Measurements from ENCODE around the gene SLC35E3.

The SLC35E3 gene

DNA sequence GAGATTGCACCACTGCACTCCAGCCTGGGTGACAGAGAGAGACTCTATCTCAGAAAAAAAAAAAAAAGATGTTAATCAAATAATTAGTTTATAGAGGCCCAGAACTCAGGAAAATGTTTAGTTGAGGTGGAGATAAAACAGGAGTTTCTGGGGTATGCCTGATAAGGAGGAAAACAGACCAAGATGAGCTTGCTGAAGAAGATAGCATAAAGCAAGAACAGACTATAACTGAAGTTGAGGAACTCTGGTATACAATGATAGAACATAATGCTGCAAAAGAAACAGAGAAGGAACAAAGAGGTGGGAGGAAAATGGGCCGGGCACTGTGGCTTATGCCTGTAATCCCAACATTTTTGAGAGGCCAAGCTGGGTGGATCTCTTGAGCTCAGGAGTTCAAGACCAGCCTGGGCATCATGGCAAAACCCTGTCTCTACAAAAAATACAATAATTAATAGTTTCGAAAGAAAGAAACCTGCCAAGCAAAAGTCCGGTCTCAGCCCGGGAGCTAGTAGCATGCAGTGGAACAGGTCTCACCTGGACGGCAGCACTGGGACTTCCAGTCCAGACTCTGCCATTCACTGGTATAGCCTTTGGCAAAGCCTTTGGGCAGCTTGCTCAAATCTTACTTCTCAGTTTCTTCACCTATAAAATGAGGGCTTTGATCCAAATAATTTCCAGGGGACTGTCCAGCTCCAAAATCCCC, 25.4 kb downstream of the SLC35E3 start:
- no peak for DNase-seq (ENCODE audit: low read depth)

DNA sequence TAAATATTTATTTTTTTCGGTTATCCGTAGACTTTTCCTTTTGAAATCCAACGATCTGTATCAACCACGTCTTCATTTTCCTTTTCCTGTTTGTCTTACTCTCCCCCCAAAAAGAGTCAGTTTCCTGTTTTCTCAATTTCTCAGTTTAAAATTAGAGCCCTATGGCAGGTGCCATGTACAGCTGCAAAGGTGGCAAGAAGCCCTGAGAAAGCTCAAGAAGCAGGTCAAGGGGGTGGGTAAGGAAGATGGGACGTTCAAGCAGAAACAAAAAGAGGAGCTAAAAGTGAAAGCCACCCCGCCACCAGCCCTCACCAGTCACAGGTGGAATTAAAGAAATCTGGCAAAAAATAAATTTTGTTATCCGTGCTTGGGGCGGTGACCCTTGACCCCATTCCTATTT, 26.7 kb downstream of the SLC35E3 start:
- DNase-seq (ENCODE audit: low read depth) = no peak

DNA sequence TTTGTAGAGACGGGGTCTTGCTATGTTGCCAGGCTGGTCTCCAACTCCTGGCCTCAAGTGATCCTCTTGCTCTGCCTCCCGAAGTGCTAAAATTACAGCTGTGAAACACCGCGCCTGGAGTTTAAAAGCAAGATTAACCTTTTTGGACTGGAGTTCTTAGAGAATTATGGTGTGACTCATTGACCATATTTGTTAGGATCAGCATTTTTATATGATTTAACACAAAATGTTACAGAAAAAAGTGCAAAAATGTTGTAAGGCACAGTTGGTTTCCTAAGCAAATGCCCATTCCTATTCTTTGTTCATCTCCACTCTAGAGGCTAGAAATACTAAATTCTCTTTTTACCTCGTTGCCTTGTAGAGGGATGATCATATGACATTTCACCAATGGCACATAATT, 27.6 kb downstream of the SLC35E3 start:
- DNase-seq (ENCODE audit: low read depth) = no peak

DNA sequence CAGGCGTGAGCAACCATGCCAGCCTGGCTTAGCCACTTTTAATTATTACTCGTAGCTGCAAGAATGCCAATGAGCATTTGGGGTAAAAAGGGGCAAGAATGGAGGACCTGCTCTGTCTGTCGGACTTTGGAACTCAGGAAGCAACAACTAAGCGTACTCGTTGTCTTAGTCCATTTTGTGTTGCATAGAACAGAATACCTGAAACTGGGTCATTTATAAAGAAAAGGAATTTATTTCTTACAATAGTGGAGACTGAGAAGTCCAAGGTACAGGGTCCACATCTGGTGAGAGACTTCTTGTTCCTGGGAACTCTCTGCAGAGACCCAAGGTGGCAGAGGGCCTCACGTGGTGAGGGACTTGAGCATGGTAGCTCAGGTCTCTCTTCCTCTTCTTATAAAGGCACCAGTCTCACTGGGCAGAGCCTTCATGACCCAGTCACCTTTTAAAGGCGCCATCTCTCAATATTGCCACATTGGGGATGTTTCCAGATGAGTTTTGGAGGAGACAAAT, 29.2 kb downstream of the SLC35E3 start:
- DNase-seq (ENCODE audit: low read depth) = no peak

DNA sequence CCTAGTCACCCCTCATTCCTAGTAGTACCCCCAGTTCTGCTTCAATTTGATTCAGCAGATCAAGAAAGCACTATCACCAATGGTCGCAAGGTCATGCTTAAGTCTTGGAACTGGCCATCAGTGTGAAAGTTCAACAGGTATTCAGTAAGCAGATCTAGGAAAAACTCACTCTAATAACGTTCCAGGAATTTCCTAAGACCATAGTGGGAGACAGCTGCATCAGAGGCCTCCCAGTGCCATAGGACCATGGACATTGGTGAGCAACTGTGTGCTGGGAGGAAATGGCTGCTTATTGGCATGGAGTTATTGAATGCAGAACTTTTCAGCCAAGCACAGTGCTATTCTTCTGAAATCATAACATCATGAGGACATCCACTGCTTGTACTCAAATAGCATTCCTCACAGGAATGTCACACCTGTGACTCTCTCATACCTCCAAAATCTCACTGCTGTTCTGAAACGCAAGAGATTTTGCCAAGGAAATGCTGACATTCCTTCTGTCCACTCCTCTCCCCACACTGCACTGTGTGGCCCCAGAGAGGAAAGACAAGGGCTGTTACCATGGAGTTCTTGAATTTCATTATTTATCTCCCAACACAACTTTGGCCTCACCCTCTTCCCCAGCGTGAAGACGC, 31.1 kb downstream of the SLC35E3 start:
- no peak for DNase-seq (ENCODE audit: low read depth)

DNA sequence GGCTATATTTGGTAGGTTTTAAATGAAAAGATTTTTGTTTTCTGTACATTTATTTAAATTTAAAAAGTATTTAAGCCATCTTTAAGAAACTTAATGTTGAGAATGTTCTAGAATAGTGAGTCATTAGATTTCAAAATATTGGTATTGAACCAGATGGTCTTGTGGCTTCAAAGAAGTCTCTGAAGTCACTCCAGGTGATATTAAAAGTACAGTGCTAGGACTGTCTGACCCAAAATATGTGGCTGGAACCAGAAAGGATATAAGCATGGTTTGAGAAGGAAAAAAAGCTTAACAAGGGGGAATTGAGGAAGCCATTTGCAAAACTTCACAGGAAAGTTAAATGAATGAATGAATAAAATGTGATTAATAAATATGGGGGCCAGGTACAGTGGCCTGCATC, 33.3 kb downstream of the SLC35E3 start:
- DNase-seq (ENCODE audit: low read depth) = no peak

DNA sequence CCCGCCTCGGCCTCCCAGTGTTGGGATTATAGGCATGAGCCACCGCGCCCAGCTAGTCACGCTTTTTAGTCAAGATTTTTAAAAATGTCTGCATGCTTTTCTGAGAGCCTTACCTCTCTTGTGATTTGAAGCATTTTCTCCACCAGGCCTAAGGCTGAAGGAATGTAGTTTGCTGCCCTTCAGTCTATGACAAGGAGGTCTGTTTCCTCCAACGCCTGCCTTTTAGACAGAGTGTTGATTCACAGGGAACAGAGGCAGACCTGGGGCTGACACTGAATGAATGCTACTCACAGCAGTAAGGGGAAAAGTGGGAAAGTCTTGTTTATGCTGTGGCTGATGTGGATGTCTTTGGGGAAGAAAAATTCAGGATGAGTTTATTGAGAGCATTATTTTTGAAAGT, 34.8 kb downstream of the SLC35E3 start:
- no peak for DNase-seq (ENCODE audit: low read depth)

DNA sequence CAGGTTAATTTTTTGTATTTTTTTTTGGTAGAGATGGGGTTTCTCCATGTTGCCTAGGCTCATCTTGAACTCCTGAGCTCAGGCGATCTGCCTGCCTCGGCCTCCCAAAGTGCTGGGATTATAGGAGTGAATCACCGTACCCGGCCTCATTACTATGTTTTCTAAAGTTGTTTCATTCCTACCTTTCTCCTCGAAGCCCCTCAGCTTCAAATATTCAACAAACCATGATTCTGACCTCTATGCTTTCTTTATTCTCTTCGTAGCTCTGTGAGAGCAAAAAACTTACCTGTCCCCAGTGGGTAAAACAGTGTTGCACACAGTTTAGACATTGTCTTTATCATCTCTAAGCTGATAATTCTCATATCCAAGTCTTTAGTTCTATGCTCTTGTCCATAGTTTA, 35.8 kb downstream of the SLC35E3 start:
- no peak for DNase-seq (ENCODE audit: low read depth)

DNA sequence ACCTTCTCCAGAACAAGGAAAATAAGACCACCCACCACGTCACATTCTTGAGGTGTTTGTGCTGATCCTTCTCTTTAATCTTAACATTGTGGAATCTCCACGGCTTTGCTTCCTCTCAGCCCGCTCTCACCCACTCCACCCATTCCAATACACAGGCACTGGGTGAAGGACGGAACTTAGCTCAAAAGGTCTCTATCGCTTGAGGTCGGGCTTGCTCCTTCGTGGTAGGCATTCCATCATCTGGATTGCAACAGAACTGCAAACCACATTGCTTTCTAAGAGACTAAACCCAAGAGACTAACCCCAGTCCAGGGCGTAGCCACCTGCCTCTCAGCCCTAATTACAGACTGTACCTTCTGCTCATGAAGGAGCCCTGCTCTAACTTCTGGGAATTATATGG, 38.0 kb downstream of the SLC35E3 start:
- DNase-seq (ENCODE audit: low read depth) = no peak

DNA sequence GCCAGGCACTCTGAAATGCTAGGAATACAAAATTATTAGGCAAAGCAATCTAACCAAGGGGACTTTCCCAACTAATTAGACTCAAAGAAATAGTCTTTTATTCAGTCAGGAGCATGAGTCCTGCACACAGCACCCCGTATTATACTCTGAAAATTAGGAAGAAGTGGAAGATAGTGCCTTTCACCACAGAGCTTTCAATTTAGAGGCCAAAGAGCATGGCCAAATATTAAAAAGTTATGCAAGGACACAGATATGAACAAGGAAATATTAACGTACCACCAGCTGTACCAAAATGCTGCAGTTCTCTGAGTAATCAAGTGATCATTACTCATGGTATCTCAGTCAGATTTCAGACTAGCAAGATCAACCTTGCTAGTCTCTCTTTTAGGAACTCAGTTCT, 39.4 kb downstream of the SLC35E3 start:
- DNase-seq (ENCODE audit: low read depth) = no peak

DNA sequence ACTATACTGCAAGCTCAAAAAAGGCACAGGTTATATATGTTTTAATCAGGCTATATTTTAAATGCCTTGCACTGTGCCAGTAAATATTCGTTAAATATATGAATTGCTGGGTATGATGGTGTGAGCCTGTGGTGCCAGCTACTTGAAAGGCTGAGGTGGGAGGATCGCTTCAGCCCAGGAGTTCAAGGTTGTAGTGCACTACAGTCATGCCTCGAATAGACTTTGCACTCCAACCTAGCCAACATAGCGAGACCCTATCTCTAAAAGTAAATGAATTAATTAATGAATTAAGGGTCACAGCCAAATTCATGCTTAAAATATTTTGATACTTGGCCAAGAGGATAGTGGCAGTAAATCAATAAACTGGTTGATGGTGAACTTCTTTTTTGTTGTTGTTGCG, 39.8 kb downstream of the SLC35E3 start:
- DNase-seq (ENCODE audit: low read depth) = no peak

DNA sequence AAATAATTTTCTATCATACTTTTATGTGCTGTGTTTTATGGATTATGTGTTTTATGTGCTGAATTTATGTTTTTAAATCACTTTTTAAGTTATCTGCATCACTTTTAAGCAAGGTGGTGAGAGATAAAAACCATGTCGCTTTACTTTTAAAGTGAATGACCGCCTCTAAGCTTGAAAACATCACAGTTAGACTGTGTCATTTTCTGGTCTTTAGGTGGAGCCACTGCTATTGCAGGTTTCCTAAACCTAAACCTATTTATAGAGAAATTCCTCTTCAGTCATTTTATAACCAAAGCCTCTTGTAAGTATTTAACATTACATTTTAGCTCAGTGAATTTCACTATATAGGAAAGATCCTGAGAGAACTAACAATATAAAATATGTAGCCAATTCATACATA, 41.0 kb downstream of the SLC35E3 start:
- no peak for DNase-seq (ENCODE audit: low read depth)

DNA sequence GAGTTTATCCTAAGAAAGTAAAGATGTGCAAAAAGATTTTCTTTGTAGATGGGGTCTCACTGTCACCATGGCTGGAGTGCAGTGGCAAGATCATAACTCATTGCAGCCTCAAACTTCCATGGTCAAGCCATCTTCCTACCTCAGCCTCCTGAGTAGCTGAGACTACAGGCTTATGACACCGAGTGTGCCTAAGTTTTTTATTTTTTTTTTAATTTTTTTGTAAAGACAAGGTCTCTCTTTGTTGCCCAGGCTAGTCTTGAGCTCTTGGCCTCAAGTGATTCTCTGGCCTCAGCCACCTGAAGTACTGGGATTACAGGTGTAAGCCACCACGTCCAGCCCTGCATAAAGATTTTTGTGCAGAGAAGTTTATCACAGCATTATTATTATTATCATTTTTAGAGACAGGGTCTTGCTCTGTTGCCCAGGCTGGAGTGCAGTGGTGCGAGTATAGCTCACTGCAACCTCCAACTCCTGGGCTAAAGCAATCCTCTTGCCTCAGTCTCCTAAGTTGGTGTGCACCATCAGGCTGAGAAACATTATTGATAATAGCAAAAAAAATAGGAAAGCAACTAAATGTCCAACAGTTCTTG, 42.7 kb downstream of the SLC35E3 start:
- DNase-seq (ENCODE audit: low read depth) = no peak

DNA sequence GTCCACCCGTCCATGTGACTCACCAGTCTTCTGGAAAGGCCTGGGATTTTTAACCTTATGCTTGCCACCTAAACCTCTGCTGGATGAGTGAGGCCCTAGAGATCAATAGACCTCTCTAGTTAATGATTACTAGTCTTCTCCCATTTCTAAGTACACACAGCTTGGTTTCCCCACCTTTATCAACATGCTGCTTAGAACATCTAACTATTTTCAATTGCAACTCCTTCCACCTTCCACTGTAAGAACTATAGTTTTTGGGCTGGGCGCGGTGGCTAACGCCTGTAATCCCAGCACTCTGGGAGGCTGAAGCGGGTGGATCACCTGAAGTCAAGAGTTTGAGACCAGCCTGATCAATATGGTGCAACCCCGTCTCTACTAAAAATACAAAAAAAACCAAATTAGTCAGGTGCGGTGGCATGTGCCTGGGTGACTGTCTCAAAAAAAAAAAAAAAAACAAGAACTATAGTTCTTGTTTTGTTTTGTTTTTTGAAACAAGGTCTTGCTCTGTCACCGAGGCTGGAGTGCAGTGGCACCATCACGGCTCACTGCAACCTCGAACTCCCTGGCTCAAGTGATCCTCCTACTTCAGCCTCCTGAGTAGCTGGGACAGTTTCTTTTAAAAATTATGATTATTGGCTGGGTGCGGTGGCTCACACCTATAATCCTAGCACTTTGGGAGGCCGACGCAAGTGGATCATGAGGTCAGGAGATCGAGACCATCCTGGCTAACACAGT, 43.3 kb downstream of the SLC35E3 start:
- no peak for DNase-seq (ENCODE audit: low read depth)

DNA sequence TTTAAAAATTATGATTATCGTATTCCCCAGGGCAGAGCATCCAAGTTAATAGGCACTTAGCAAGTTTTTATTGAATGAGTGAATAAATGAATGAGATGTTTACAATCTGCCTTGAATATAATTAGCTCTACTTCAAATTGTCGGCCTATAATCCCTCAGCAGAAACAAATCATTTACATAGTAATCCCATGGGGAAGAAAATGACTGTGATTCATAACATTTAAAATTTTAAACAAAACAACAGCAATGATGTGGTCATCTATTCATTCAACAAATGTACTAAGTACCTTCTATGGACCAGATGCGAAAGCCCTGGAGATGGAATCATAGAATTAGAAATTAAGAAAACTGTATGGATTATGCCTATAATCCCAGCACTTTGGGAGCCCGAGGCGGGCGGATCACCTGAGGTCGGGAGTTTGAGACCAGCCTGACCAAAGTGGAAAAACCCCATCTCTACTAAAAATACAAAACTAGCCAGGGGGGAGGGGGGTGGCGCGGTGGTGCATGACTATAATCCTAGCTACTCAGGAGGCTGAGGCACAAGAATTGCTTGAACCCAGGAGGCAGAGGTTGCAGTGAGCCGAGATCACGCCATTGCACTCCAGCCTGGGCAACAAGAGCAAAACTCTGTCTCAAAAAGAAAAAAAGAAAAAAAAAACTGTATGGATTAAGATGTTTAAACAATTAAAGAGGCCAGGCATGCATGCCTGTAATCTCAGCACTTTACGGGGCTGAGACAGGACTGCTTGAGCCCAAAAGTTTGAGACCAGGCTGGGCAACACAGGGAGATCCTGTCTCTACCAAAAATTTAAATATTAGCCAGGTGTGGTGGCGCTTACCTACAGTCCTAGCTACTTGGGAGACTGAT, 44.3 kb downstream of the SLC35E3 start:
- no peak for DNase-seq (ENCODE audit: low read depth)

DNA sequence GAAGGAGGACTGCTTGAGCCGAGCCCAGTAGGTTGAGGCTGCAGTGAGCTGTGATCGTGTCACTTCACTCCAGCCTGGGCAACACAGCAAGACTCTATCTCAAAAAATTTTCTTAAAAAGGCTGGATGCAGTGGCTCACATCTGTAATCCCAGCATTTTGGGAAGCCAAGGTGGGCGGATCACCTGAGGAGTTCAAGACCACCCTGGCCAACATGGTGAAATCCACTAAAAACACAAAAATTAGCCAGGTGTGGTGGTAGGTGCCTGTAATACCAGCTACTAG, 44.9 kb downstream of the SLC35E3 start:
- no peak for DNase-seq (ENCODE audit: low read depth)

DNA sequence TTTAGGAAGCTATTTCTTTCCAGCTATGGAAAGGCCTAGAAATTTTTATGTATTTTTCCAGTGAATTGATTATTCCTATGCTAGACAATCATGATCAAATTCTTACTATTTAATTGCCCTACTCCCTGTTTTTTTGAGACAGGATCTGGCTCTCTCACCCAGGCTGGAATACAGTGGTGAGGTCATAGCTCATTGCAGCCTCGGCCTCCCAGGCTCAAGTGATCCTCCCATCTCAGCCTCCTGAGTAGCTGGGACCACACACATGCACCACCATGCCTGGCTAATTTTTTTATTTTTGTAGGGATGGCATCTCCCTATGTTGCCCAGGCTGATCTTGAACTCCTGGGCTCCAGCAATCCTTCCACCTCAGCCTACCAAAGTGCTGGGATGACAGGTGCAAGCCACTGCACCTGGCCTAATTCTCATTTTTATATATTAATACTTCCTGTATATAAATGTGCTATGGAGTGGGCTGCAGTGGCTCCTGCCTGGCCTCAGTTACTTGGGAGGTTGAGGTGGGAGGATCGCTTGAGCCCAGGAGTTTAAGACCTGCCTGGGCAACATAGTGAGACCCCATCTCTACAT, 46.0 kb downstream of the SLC35E3 start:
- no peak for DNase-seq (ENCODE audit: low read depth)

DNA sequence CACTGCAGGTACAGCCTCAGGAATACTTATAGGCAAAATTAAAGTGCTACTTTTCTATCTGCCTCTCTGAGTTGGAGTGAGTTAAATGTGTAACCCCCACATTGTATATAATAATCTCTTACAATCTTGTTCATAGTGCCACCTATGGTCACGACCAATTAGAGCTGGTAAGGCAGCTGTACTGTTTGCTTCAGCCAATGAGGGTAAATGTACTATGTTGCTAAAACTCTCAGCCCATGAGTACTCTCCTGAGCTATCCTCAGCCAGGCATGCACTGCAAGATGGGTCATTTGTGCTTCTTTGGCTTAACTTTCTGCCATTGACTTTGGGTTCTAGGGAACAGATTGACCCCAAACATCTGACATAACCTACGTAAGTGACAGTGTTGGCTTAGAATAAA, 47.0 kb downstream of the SLC35E3 start:
- no peak for DNase-seq (ENCODE audit: low read depth)

DNA sequence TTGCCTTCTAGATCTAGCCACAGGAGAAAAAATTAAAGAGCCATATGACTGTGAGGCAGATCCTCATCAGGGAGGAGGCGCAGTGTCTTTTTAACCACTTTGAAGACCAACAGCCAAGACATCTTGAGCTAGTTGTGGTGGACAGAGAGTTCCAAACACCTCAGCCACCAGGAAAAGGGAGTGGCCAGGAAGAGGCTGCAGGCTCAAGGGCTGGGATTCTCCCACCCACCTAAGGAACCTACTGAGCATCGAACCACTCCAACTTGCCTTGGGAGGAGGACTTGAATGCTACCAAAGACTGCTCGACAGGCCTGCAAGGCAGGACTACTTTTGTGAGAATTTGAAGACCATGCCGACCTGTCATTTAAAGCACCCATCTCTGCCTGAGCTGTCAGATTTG, 47.5 kb downstream of the SLC35E3 start:
- no peak for DNase-seq (ENCODE audit: low read depth)

DNA sequence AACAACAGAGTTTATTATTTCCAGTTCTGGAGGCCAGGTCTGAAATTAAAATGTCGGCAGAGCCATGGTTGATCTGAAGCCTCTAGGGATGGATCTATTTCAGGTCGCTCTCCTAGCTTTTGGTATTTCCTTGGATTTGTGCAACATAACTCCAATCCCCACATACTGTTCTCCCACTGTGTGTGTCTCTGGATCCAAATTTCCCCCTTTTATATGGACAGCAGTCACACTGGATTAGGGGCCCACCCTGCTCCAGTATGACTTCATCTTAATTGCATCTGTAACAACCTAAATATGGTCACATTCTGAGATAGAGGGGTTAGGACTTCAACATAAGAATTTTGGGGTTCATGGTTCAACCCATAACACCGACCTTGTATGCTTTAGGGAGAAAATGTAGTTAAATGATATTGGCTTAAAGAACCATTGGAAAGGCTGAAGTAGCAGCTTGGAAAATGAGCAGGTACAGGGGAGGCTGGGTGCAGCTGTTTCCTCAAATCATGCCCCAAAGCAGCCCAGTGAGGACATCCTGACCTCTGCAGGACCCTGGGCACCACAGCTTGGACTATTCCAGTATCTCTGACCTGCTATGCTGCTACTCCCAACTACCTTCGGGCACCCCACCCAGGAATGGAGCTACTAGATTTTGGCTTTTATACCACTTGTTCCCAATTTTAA, 48.1 kb downstream of the SLC35E3 start:
- no peak for DNase-seq (ENCODE audit: low read depth)

DNA sequence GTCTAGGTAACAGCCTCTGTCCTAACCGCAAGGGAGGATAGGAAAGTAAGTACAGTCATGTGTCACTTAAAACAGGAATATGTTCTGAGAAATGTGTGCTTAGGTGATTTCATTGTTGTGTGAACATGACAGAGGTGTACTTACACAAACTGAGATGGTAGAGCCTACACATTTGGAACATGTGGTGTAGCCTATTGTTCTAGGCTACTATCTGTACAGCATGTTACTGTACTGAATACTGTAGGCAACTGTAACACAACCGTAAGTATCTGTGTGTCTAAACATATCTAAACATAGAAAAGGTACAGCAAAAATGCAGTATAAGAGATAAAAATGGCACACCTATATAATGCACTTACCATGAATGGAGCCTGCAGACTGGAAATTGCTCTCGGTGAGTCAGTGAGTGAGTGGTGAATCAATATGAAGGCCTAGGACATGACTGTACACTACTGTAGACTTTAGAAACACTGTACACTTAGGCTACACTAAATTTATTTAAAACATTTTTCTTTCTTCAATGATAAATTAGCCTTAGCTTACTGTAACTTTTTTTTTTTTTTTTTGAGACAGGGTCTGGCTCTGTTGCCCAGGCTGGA, 48.8 kb downstream of the SLC35E3 start:
- no peak for DNase-seq (ENCODE audit: low read depth)
